HG02973 (cell line): Measurements from ENCODE around the gene SLC4A7.
"Not testable (repeated sequence)": the region's sequence is repeated elsewhere in the genome, so short reads cannot be mapped to it uniquely, and the experiment has no call there.

Source experiments
- ATAC-seq: cut with Tn5 transposase; IDR thresholded peaks from one replicate; pipeline ENCODE4 v1.9.1; 2021; ENCODE audit warnings: moderate library complexity; ENCODE audit not compliant: unreplicated experiment

Gene SLC4A7

GRCh38 chr3:27488821-27489220 is 4.6 kb upstream of the SLC4A7 start:
- ATAC-seq: no peak

- ATAC-seq: no peak
Observed at GRCh38 chr3:27487383-27487782, 3.2 kb upstream of the SLC4A7 start.

DNA sequence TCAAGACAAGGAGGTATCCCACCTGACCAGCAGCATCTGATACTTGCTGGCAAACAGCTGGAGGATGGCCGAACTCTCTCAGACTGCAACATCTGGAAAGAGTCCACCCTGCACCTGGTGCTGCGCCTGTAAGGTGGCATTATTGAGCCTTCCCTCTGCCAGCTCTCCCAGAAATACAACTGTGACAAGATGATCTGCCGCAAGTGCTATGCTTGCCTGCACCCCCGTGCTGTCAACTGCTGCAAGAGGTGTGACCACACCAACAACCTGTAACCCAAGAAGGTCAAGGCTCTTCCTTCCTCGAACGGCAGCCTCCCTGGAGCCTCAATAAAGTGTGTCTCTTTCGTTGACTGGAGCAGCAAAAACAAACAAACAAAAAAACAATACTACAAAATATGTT is 2.2 kb upstream of the SLC4A7 start:
- ATAC-seq: no peak

- ATAC-seq: no peak
Observed at GRCh38 chr3:27485866-27486265, 1.7 kb upstream of the SLC4A7 start.

DNA sequence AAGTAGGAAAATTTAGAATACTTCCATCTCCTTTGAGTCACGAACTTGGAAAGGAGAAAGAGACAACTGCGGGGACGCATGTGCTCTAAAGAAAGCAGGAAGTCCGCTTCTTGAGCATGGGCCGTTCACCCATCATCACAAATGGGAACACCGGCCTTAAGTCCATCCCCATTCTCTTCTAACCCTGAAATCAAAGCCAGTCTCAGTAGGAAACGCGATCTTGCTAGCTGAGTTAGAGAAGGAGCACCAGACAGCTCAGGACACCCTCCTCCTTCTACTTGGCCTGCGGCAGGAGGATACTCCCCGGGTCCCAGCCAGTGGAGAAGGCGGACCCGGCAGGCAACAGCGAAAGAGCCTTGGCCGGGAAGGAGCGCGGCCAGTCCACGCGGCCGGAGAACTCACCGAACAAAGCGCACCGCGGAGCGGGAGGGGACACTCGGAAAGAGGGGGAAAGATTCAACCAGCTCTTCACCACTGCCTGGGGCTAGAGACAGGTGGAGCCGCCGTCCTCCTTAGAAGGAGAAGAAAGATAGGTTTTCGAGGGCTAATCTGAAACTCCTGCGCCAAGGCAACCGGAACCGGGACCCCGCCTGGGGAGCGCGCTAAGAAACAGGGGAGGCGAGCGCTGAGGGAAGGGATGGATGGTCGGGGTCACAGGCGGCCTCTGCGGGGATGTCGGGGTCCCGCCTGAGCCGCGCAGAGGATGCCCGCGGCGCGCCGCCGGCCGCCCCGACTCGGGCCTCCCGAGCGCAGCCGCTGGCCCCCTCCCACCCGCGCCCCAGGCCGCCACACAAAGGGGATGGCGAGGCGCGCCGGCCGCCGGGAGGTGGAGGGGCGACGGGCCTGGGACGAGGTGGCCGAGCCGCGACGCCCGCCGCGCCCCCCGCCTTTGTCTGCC is 818 bp downstream of the SLC4A7 start:
- peak; percentile 18 for ATAC-seq

GRCh38 chr3:27479806-27480543 is 4.2 kb downstream of the SLC4A7 start:
- ATAC-seq: no peak

DNA sequence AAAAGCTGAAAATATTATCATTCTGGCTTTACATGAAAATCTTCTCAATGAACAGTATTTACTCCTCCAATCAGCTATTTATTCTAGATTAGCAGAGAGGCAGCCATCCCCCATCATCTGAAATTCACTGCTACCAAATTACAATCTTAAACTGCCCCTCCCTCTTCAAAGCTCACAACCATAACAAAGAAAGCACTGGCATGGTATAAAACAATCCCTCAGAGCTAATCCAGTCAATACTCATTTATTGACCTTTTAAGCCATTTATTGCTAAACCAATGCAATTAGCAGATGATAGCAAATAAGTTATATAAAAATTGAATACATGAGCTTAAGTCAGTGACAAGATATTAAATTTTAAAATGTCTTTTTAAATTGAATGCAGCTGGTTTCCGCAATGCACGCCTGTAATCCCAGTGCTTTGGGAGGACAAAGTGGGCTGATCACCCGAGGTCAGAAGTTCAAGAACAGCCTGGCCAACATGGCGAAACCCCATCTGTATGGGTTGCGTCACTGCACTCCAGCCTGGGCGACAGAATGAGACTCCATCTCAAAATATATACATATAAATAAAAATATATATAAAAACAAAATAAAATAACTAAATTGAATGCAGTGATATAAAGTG is 12.1 kb downstream of the SLC4A7 start:
- ATAC-seq: no peak

DNA sequence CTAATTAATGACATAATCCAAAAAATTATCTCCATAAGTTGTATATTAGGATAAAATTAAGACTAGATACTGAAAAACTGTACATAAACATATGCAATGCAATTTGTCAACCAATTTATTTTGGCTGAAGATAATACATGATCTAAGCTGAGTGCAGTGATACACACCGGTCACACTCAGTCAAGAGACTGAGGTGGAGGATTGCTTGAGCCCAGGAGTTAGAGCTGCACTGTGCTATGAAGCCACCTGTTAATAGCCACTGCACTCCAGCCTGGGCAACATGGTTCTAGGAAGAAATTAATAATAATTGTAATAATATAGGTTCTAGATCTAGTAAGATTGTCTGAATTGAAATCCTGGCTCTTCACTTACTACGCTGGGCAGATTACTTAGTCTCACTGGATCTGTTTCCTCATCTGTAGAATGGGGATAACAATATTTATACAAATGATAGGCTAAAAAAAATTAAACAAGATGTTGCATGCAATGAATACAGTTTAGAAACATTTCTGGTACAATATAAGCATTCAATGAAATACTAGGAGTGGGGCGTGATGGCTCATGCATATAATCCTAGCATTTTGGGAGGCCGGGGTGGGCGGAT is 15.8 kb downstream of the SLC4A7 start:
- ATAC-seq: no peak

DNA sequence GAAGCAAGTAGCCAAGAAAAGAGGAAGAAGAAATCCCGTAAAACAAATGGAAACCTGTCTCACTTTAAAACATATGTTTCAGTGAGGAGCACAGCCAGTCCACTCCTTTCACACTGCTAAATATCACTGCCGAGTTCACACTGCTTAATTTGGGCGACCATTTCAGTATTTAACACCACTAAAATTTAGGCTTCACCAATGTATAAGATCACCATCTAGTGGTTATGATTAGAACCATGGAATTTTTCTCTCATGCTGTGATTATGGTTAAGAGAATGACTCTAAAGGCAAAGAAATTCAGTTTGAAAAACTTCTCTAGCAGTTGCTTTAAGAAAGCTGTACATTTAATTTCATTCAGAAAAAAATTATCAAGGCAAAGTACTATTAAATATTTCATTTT is 16.6 kb downstream of the SLC4A7 start:
- peak; percentile 94 for ATAC-seq

DNA sequence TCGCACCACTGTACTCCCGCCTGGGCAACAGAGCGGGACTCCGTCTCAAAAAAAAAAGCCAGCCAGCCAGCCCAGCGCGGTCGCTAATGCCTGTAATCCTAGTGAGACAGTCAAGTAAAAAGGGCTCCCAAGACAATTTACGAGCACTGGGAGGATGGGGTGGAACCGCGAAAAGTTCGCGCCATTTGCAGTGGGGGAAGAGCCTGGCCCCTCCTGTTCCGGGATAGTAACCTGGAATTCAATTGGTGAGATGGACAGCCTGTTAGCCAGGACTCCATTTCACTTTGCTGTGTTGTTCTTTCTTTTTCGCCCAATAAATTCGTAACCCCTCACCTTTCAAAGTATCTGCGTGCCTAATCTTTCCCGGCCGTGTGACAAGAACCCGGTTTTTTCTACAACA is 19.5 kb downstream of the SLC4A7 start:
- no peak for ATAC-seq

DNA sequence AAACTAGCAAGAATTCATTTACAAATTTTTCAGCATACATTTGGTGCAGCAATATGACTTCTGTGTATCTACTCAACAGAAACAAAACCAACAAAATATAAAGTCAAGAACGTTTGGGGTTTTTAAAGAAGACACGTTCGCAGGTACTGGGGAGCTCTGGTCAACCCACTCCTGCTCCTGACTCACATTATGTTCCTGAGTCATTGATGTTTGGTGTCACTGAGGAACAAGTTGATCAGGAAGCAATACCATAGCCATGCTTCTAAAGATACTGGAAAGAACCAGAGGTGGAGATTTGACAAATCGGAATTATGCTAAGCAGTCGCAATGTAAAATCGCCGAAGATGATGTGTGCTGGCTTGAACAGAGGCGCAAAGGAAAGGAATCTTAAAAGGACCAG is 22.0 kb downstream of the SLC4A7 start:
- ATAC-seq: no peak

GRCh38 chr3:27458929-27459328 is 25.3 kb downstream of the SLC4A7 start:
- ATAC-seq: no peak

GRCh38 chr3:27456554-27456953 is 27.6 kb downstream of the SLC4A7 start:
- no peak for ATAC-seq

DNA sequence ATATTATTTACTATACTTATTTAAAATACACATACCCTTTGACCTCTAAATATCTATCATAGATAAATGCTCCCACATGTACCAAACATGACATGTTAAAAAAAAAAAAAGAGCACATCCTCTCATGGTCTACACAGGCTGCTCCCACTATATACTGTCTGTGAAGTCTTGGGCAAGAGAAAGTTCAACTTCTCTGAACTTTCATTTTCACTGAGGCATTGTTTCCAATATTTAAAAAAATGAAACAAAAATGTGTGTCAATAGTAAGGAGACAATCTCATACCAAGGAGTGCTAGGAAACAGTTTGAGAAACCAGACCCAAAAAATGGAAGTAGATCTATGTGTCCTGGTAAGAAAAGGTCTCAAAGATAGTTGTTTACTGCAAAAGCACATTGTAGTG is 29.3 kb downstream of the SLC4A7 start:
- peak; percentile 79 for ATAC-seq

DNA sequence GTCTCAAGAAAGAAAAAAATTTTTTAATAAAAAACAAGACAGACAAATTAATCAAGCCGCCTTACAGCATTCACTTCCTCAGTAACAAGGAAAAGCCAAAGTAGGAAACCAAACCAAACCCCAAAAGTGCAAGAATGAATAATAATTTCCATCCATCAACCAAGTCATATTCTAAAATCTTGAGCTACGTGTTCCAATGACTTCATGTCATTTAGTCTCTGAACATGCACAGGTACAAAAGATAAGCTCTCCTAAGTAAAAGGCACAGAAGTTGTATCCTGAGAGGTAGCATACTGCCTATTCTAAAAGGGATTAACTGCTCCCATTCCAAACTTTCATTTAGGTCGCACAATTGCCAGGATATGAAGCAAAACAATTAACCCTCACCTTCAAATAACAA is 29.7 kb downstream of the SLC4A7 start:
- ATAC-seq: no peak

DNA sequence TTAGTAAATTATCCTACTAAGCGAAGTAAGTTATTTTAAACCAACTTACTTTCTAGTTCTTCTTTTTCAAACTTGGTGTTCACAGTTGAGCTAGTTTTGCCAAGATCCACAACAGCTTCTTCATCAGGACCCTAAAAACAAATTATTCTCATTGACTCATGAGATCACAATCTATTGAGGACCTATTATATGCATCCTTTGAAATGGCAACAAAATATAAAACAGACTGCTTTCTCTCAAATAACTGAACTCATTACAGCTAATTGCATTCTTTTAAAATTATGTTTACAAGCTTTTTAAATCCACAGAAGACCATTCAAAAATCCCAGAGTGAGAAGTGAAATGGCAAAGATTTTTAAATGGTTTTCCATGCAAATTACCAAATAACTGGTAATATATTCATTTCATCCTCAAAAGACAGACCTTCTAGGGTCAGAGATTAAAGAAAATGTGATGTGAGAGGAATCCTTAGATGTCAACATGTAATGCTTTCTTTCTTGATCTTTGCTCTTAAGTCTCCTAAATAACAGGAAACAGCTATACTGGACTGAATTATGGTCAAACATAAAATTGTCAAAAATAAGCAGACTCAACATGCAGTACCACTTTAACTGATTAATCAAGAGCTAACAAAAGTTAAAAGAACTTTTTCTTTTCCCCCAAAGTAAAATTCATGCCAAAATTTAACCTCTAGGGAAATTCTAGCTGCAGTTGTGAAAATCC is 31.7 kb downstream of the SLC4A7 start:
- no peak for ATAC-seq

DNA sequence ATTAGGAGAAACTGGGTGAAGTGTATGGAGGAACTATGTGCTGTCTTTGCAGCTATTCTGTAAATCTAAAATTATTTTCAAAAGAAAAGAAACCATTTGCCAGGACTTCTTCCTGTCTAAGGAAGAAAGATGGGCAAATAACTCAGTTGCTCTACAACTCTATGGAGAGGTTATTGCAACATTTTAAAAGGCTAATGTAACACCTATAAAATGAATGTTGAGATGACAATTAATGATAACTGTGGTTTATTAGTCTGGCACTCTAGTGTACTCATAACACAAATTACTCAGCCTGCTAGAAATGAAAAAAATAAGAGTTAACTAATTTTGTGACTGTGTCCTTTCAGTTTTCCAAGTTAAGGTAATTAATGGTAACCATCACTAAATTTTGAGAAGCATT is 32.3 kb downstream of the SLC4A7 start:
- ATAC-seq: no peak

GRCh38 chr3:27451251-27451650 is 32.9 kb downstream of the SLC4A7 start:
- no peak for ATAC-seq

GRCh38 chr3:27449530-27450150 is 34.5 kb downstream of the SLC4A7 start:
- ATAC-seq: no peak

GRCh38 chr3:27442995-27443394 is 41.2 kb downstream of the SLC4A7 start:
- ATAC-seq: not testable (repeated sequence)
